Glomerular endothelial cell (primary cell): ENCODE measurements around the gene GINS1. TPM values are rescaled to one million over a fixed set of nuclear protein-coding genes. Genes with fewer than 3 reads are reported as not detected.
"Not testable (repeated sequence)": the region's sequence is repeated elsewhere in the genome, so short reads cannot be mapped to it uniquely, and the experiment has no call there.

Experiments used
- DNase-seq: peaks from one replicate; pipeline ENCODE4 v3.0.0-alpha.2; 2011; ENCODE audit warnings: low read depth, low spot score; ENCODE audit errors: extremely low read depth
- total RNA-seq: library from RNA; depleted of rRNA; stranded (reverse); fragments of >200 nt; gene quantifications from 2 replicates; pipeline ENCODE4 v1.2.3, GENCODE V29; 2015

GINS1 gene
- total RNA-seq, 1 donor from 2014 or later, result 4.4 TPM

DNA sequence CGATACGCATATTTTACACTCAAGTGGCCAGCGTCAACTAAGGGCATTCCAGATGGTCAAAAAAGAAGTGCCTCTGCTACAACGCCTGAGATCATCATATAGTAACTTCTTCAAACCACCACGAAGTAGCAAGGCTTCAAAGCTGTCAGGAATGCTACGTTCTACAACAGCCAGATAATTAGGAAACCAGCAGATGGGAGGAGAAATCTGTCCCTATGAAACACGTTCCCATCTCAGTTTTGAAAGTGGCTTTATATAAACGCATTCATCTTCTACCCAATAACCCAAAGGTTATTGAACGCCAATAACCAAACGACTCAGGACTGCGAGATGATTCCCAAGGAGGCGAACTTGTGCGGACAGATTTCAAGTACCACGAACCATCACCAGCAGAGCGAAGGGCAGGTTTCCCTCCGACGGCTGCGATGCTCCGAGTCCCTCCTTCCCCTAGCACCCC lies 18.0 kb upstream of the GINS1 start:
- no peak for DNase-seq

DNA sequence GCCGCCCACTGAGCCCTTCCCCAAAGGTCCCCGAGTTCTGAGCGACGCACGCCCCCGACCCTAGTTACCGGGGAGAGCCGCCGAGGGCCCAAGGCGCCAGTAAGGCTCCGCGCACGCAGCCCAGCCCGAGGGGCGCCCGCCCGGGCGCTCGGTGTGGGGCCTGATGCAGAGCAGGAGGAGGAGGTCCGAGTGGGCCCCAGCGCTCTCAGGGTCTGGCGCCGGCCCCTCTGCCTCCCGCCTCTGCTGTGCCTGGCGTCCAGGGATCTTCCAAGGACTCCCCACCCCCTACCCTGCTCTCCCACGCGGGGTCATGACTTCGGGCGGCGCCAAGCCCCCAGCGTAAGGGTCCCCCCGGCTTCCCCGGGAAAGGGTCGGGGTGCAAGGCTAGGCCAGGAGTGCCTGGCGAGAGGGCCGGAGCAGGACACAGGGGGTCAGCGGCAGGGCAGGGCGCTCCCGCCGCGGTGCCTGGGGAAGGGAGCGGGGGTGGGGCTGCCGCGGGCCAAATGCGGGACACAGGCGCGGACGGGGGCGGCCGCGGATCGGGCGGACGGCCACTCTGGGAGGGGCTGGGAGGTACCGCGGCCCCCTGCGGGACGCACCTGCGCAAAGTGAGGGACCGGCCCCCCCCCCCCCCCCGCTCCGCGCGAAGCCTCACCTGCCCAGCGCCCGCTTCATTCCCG lies 17.5 kb upstream of the GINS1 start:
- no peak for DNase-seq

DNA sequence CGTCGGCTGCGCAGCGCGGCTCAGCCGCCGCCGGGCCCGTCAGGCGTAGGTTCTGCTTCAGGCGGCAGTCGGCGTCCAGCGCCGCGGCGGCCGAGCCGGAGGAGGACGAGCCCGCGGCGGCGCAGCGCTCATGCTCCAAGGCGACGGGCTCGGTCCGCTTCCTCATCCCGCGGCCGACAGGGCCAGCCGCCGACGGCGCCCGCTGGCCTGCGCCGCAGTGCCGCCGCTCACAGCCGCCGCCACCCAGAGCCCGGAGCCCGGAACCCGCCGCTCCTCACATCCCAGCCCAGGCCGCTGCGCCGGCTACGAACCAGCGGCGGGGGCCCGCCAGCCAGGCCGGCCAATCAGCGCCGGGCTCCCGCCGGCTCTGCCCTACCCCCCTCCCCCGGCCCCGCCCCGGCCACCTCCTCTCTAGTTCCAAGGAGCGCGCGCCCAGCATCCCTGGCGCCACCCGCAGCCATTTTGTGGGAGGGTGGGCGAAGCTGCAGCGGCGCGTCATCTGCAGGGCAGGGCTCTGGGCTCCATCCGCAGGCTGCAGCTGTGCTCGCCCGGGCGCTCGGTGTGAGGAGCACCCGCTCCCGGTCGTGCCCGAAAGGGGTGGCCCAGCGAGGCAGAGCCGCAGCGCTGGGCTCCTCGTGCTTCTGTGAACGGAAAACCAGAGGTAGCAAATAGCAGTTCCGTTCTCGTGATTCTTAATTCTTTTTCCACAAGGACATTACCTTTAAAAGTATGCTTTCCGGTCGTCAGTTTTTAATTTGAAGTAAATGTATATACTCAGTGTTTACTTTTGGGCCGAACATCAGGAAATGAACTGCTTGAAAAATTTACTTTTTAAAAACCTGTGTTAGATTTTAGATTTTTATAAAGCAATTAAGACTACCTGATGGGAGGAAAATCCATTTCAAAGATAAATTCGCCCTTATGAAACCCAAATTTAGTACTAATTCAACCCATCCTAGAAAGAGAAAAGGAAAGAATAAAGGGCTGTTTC lies 16.6 kb upstream of the GINS1 start, which contains the start of gene ABHD12:
Gene ABHD12 (minus strand): TSS at position 298 of the 991 bp plus-strand sequence. CDS start 132 bp downstream, at position 166.
- no peak for DNase-seq

DNA sequence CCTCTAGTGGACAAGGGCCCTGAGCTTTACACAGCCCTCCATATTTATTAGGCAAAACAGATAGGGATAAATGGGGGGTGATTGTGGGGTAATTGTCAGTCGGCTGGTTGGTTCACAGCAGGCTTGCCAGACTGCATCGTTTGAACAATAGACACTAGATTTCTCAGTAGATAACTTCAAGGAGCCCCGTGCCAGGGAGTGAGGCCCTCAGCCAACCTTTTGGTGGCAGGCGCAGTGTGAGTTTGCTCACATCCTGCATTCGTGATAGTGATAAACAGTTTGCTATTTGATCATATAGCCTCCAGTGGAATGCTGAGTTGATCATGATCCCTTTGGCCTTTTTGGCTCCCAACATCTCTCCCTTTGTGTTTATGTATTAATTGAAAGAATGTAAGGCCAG lies 13.2 kb upstream of the GINS1 start:
- no peak for DNase-seq

DNA sequence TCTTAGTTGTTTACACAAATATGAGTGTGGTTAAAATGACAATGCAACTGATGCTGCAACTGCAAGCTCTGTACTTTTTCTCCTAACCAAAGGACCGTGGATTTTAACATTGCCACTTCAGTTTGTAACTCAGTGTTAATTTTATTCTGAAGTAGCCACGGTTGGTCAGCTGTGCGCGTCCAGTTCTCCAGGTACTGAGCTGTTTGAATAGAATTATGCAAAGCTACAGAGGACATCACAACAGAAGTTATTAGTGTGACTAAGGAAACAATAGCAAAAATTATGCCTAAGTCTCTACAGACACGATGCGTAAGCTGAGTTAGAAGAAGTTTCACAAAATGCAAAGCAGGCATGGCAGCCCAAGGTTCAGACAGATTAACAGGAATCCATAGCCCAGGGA lies 12.5 kb upstream of the GINS1 start:
- DNase-seq, result no peak

DNA sequence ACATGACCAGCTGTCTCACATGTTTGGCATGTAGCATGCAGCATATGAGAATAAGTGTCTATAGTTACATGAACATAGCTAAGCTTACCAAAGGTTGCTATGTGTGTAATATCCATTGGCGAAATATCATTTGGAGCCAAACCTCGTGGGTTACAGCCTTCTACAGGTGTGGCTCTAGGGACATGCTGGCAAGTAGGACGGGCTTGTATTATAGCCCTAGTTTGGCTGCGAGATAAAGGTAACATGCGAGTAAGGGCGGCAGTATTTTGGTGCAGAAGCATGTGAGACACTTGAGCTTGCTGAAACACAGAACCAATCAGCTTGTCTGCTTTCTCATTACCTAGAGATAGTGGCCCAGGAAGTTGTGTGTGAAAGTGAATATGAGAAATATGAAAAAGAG lies 10.4 kb upstream of the GINS1 start:
- DNase-seq, result no peak

DNA sequence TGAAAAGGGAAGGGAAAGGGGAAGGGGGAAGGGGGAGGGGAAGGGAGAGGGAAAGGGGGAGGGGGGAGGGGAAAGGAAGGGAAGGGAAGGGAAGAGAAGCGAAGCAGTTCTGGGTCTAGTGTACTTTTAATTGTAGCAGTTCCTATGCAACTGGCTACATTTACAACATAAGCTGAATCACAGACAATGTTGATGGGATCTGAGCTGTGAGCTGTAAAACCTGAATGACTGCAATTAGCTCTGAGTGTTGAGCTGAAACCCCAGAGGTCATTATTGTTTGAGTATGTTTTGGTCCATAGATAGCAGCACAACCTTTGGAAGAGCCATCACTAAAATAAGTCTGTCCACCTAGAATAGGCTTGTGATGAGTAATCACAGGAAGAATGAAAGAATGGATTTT lies 9.7 kb upstream of the GINS1 start:
- no peak for DNase-seq

DNA sequence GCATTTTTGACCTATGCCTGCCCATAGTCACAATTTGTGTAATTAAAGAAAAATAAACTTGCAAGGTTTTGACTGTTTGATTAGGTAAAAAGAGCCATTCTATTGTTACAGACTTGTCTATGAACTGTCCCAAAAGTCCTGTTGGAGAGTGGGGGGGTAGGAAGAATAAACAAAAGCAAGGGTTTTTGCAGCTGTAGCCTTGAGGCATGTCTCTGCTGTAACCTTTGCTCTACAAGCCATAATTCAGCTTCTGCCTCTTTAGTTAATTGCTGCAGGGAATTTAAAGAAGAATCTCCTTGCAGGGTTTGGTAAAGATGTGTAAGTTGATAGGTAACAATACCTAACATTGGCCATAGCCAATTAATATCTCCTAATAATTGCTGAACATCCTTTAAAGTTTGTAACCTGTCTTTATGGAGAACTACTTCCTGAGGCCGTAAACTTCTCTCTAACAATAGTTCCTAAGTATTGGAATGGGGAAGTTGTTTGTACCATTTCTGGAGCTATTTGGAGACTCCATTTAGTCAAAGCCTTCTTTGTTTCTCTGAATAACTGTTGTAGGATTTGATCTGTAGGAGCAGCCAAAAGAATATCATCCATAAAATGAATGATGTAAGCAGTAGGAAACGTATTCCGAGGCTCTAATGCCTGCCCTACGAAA lies 9.0 kb upstream of the GINS1 start:
- no peak for DNase-seq

DNA sequence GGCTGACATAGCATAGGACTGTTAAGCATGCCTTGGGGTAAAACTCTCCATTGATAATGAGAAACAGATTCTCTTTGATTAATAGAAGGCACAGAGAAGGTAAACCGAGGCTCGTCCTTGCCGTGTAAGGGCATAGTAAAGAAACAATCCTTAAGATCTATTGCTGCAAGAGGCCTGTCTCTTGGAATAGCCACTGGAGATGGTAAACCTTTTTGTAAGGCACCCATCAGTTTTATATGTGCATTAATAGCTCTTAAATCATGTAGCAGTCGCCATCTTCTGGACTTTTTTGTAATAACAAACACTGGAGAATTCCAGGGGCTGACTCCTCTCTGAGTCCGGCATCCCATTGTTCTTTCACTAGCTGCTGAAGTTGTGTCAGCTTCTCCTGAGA lies 8.4 kb upstream of the GINS1 start:
- DNase-seq, result peak; percentile 54

DNA sequence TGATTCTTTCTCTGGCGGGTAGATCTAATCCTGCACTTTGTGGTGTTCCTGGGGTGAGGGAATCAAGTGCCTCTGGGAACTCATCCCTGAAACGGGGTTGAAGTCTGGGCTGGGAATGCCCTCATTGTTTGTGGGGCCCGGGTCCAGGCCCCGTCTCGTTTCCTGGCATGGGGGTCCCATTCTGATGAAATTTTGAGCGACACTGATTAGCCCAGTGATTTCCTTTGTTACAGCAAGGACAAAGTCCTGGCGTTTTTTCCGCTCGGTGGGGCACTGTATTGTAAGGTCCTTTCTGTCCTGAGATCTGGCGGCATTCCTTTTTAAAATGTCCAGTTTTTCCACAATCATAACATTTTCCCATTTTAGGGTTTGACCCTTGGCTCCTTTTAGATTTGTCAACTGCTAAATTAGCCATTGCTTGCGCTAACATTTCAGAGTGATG lies 7.2 kb upstream of the GINS1 start:
- DNase-seq, result not testable (repeated sequence)

DNA sequence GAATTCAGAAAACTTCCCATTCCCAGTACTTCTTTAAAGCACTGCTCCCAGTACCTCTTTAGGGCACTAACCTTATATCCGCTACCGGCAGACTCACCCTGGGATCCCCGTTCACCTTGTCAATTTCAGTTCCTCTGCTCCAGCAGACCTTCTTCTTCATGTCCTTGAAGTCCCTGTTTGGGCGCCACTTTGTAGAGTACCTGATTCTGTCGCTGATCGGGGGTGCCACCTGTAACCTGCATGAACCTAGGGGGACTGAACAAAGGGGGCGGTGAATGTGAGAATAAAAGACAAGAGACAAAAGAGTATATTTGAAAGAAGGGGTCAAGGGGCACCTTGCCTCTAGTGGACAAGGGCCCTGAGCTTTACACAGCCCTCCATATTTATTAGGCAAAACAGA lies 4.9 kb upstream of the GINS1 start:
- DNase-seq, result no peak

DNA sequence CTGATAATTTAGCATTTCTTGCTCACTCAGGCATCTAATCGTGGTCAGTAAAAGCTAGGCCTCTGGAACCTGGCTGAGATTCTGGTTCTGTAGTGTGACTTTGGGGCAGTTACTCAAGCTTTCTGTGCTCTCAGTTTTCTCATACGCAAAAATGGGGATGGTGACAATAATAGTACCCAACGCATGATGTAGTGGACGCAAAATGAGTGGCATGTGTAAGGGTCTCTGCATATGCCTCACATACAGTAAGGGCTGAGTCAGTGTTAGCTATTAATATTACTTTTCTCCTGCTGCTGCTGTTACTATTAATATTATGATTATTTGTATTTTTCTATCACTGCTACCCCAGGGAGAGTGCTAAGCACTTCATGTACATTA lies 686 bp downstream of the GINS1 start:
- DNase-seq, result no peak

DNA sequence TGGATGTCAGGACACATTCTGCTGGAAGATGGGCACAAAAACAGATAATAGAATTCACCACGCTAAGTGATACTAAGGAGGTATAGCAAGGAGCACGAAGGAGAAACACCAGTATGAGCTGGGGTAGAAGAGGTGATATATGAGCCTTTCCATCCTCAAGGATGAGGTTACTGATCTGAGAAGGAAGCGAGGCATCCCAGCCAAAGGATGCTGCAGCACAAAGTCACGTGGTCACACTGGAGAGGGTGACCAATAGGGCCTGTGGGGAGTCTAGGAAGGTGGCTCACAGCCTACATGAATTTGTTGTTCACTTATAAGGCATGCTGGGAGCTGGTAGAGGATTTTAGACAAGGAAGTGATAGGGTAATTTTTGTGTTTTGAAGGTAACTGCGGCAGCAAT lies 1.4 kb downstream of the GINS1 start:
- DNase-seq, result no peak

DNA sequence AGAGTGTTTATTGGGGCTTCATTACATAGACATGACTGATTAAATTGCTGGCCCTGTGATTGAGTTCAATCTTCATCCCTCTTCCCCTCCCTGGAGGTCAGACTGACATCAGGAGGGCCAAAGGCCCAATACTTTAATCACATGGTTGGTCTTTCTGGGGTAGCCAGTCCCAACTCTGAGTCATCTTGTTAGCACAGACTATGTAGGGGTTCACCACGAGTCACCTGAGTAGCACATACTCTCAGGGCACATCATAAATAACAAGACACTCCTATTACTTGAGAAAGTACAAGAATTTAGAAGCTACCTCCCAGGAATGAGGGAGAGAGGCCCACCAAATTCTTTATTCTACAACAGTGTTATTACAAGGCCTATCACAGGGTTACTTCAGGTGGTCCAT lies 11.3 kb downstream of the GINS1 start:
- DNase-seq, result no peak

DNA sequence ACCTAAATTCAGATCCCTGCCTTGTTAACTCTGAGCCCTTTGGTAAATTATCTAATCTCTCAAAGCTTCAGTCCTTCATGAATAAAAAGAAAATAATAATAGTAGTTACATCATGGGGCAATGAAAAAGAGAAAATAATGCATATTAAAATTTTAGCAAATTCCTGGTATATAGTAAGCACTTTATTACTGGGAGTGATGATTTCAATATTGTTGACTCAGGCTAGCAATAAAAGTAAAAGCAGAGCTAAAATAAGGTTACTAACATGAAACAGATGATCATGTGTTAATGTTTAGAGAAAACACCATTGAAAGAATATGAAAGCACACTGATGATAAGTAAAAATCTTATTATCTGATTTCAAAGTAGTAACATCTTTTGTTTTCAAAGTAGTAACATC lies 13.6 kb downstream of the GINS1 start:
- no peak for DNase-seq

DNA sequence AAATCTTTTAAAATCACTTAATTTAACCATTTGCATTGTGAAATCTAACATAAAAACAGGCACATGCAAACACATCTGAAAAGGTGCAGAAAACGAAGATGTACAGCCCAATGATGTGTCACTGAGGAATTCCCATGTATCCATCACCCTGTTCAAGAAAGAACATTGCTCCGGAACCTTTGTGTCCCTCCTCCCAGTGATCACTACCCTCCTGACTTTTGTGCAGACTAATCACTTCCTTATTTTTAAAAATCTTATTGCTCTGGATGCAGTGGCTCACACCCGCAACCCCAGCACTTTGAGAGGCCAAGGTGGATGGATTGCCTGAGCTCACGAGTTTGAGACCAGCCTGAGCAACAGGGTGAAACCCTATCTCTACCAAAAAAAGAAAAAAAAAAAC lies 14.6 kb downstream of the GINS1 start:
- DNase-seq, result no peak

DNA sequence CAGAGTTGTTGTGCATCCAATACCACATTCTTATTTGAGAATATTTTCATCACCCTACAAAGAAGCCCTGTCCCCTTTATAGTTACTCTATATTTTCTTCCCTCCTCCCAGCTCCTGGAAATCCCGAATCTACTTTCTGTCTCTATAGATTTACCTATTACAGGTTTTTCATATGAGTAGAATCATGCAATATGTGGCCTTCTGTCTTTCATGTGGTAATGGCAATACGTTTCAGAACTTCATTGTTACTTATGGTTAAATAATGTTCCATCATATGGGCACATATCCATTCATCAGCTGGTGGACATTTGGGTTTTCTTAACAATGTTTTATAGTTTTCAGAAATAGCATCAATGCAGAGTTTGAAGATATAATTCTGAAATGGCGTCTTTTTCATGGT lies 17.1 kb downstream of the GINS1 start:
- no peak for DNase-seq

DNA sequence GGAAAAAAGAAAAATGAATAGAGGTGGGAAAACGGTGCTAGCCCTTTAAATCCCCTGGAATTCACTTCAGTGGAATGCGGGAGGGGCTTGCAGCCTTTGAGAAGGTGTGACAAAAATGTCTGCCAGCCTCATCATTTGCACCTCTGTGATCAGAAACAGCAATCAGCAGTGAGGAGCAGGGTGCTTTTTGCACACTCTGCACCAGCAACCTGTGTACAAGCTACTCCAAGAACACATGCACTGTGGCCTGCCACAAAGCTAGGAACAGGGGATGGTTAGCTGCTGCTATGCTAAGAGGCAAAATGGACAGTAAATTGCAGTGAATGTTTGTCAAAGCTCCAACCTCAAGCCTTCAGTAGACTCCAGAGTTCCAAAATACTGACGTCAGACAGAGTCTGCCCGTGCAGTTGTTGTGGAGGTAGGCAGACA lies 29.7 kb downstream of the GINS1 start:
- DNase-seq, result no peak

DNA sequence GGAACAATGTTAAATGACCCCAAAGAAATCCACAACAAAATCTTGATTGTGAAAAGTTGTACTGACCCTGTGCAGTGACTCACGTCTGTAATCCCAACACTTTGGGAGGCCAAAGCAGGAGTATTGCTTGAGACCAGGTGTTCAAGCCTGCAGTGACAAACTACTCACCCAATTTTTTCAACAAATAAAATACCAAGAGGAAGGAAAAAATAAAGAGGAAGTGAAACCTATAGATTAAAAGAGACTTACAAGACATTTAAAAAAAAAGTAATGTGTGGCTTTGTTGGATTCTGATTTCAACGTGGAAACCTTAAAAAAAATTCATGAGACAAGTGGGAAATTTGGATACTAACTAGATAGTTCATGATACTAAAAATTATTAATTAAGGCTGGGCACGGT lies 31.9 kb downstream of the GINS1 start:
- no peak for DNase-seq

DNA sequence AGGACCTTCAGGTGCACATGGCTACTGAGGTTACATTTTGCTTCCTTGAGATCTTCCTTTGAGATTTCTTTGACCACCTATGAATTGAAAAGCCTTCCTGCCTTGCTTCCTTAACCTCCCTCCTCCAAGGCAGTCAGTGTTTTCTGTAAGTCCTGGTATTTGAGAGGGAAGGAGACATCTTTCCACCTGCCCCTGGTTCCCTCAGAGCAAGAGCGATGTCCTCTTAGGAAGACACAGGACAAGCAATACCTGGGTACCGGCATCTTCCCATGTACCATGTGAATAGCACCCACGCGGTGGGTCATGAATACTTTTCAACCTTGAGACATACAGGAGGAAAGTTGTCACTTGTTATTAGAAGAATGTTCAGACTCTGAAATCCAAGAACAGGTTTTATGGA lies 37.1 kb downstream of the GINS1 start:
- no peak for DNase-seq

DNA sequence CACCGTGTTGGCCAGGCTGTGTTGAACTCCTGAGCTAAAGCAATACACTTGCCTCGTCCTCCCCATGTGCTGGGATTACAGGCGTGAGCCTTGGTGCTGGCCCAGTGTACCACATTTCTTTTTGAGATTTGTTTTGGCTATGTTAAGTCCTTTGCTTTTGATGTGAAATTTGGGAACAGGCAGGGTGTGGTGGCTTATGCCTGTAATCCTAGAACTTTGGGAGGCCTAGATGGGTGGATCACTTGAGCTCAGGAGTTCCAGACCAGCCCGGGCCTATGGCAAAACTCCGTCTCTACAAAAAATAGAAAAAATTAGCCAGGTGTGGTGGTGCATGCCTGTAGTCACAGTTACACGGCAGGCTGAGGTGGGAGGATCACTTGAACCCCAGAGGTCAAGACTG lies 40.2 kb downstream of the GINS1 start:
- no peak for DNase-seq
